ENCODE results near the gene CXADR.

DNA sequence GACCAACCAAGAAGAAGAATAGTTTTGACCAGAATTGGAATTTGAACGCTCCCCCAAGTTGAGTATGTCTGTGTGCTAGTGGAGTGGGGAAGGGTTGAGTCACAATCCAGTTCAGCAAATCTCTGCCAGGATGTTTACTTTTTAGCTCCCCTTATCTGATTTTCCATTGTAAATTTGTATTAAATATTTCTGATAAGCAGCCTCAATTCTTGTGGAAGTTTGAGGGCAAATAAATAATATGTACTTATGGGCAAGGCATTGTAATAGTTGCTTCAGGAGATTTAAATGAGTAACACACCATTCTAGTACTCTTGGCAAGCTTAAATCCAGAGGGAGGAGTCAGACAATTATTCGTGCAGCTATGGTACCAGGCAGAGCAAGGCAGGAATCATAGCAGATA lies 14.4 kb downstream of the CXADR start:
- TF ChIP-seq, protein P1, sequence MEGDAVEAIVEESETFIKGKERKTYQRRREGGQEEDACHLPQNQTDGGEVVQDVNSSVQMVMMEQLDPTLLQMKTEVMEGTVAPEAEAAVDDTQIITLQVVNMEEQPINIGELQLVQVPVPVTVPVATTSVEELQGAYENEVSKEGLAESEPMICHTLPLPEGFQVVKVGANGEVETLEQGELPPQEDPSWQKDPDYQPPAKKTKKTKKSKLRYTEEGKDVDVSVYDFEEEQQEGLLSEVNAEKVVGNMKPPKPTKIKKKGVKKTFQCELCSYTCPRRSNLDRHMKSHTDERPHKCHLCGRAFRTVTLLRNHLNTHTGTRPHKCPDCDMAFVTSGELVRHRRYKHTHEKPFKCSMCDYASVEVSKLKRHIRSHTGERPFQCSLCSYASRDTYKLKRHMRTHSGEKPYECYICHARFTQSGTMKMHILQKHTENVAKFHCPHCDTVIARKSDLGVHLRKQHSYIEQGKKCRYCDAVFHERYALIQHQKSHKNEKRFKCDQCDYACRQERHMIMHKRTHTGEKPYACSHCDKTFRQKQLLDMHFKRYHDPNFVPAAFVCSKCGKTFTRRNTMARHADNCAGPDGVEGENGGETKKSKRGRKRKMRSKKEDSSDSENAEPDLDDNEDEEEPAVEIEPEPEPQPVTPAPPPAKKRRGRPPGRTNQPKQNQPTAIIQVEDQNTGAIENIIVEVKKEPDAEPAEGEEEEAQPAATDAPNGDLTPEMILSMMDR (IDR thresholded peaks at IDR 0.05): no peak
- no peak for TF ChIP-seq POLR2A (IDR thresholded peaks at IDR 0.05)

All from thyroid gland (tissue), 4 donors.